ENCODE results near the gene GRIK2. TPM values are rescaled to one million over a fixed set of nuclear protein-coding genes. Genes with fewer than 3 reads are reported as not detected.

GRIK2 gene
- total and polyA plus RNA-seq, 5 donors from 2014 or later = not detected

- Mint-ChIP-seq H3K36me3 (no peaks in the 10 kb centered on the region), H3K4me1 (no peaks in the 10 kb centered on the region), H3K27ac (no peak overlapping the region), H3K27me3 (no peaks in the 10 kb centered on the region), H3K4me3 (no peak overlapping the region), H3K9me3 (peaks cover 0 to 2% (median 0%) of the 10 kb centered on the region in 7 donors)
- no peaks in the 10 kb centered on the region for H3K4me1 ChIP-seq (ENCODE audit: control insufficient read depth, insufficient read depth, low read length, poor library complexity, severe bottlenecking)
- no peak for ATAC-seq (ENCODE audit: low read depth in 2 of 2)
- no peaks in the 10 kb centered on the region for H3K9me3 ChIP-seq (ENCODE audit: control insufficient read depth in 2 of 2, low read length in 2 of 2)
- H3K27me3 ChIP-seq (ENCODE audit: control insufficient read depth, insufficient read depth, low read length) = no peaks in the 10 kb centered on the region
- H3K36me3 ChIP-seq (ENCODE audit: control insufficient read depth, insufficient read depth, low read length) = no peaks in the 10 kb centered on the region
- H3K27ac ChIP-seq (ENCODE audit: insufficient read depth, low read length, poor library complexity, severe bottlenecking) = no peak overlapping the region
- no peak overlapping the region for H3K4me3 ChIP-seq (ENCODE audit: low read depth, low read length)
- no peak for DNase-seq
Observed at GRCh38 chr6:101992286-101992685, 598.8 kb downstream of the GRIK2 start.

- Mint-ChIP-seq H3K27me3 (no peaks in the 10 kb centered on the region), H3K36me3 (no peaks in the 10 kb centered on the region), H3K4me1 (no peaks in the 10 kb centered on the region), H3K9me3 (peaks cover 0 to 2% (median 0%) of the 10 kb centered on the region in 7 donors), H3K4me3 (no peak overlapping the region), H3K27ac (no peak overlapping the region)
- DNase-seq (no peak), ATAC-seq (ENCODE audit: low read depth in 2 of 2) (no peak)
- Histone ChIP-seq H3K27ac (ENCODE audit: insufficient read depth, low read length, poor library complexity, severe bottlenecking) (no peak overlapping the region), H3K4me3 (ENCODE audit: low read depth, low read length) (no peak overlapping the region), H3K27me3 (ENCODE audit: control insufficient read depth, insufficient read depth, low read length) (no peaks in the 10 kb centered on the region), H3K36me3 (ENCODE audit: control insufficient read depth, insufficient read depth, low read length) (no peaks in the 10 kb centered on the region), H3K9me3 (ENCODE audit: control insufficient read depth in 2 of 2, low read length in 2 of 2) (no peaks in the 10 kb centered on the region), H3K4me1 (ENCODE audit: control insufficient read depth, insufficient read depth, low read length, poor library complexity, severe bottlenecking) (no peaks in the 10 kb centered on the region)
Observed at GRCh38 chr6:101994521-101994920, 601.0 kb downstream of the GRIK2 start.

- Histone ChIP-seq H3K27me3 (ENCODE audit: control insufficient read depth, insufficient read depth, low read length) (no peaks in the 10 kb centered on the region), H3K4me3 (ENCODE audit: low read depth, low read length) (no peak overlapping the region), H3K9me3 (ENCODE audit: control insufficient read depth in 2 of 2, low read length in 2 of 2) (peaks cover 0 to 7% of the 10 kb centered on the region in 2 experiments), H3K27ac (ENCODE audit: insufficient read depth, low read length, poor library complexity, severe bottlenecking) (no peak overlapping the region), H3K36me3 (ENCODE audit: control insufficient read depth, insufficient read depth, low read length) (no peaks in the 10 kb centered on the region), H3K4me1 (ENCODE audit: control insufficient read depth, insufficient read depth, low read length, poor library complexity, severe bottlenecking) (no peaks in the 10 kb centered on the region)
- H3K27ac Mint-ChIP-seq = no peak overlapping the region
- ATAC-seq (ENCODE audit: low read depth in 2 of 2) (no peak), DNase-seq (no peak)
- H3K4me3 Mint-ChIP-seq = no peak overlapping the region
- no peaks in the 10 kb centered on the region for H3K27me3 Mint-ChIP-seq
- H3K9me3 Mint-ChIP-seq = peaks cover 0 to 34% (median 8%) of the 10 kb centered on the region in 7 donors
- no peaks in the 10 kb centered on the region for H3K36me3 Mint-ChIP-seq
- no peaks in the 10 kb centered on the region for H3K4me1 Mint-ChIP-seq
Observed at GRCh38 chr6:102015431-102015830, 621.9 kb downstream of the GRIK2 start.

- no peak overlapping the region for H3K27ac ChIP-seq (ENCODE audit: insufficient read depth, low read length, poor library complexity, severe bottlenecking)
- H3K4me1 ChIP-seq (ENCODE audit: control insufficient read depth, insufficient read depth, low read length, poor library complexity, severe bottlenecking) = no peaks in the 10 kb centered on the region
- no peaks in the 10 kb centered on the region for H3K27me3 ChIP-seq (ENCODE audit: control insufficient read depth, insufficient read depth, low read length)
- ATAC-seq (ENCODE audit: low read depth in 2 of 2) = no peak
- Mint-ChIP-seq H3K9me3 (peaks cover 0 to 22% (median 4%) of the 10 kb centered on the region in 7 donors), H3K4me1 (no peaks in the 10 kb centered on the region), H3K4me3 (no peak overlapping the region), H3K36me3 (no peaks in the 10 kb centered on the region), H3K27me3 (no peaks in the 10 kb centered on the region), H3K27ac (no peak overlapping the region)
- no peak for DNase-seq
- no peaks in the 10 kb centered on the region for H3K36me3 ChIP-seq (ENCODE audit: control insufficient read depth, insufficient read depth, low read length)
- no peaks in the 10 kb centered on the region for H3K9me3 ChIP-seq (ENCODE audit: control insufficient read depth in 2 of 2, low read length in 2 of 2)
- H3K4me3 ChIP-seq (ENCODE audit: low read depth, low read length) = no peak overlapping the region
Observed at GRCh38 chr6:102022281-102022680, 628.8 kb downstream of the GRIK2 start.

- Mint-ChIP-seq H3K4me1 (no peaks in the 10 kb centered on the region), H3K9me3 (peaks cover 0 to 19% (median 3%) of the 10 kb centered on the region in 7 donors), H3K27ac (peak overlapping the region in 1 of 3 donors; percentile 48), H3K4me3 (no peak overlapping the region), H3K36me3 (no peaks in the 10 kb centered on the region), H3K27me3 (no peaks in the 10 kb centered on the region)
- DNase-seq (no peak), ATAC-seq (ENCODE audit: low read depth in 2 of 2) (no peak)
- Histone ChIP-seq H3K27ac (ENCODE audit: insufficient read depth, low read length, poor library complexity, severe bottlenecking) (no peak overlapping the region), H3K36me3 (ENCODE audit: control insufficient read depth, insufficient read depth, low read length) (no peaks in the 10 kb centered on the region), H3K4me3 (ENCODE audit: low read depth, low read length) (no peak overlapping the region), H3K4me1 (ENCODE audit: control insufficient read depth, insufficient read depth, low read length, poor library complexity, severe bottlenecking) (no peaks in the 10 kb centered on the region), H3K27me3 (ENCODE audit: control insufficient read depth, insufficient read depth, low read length) (no peaks in the 10 kb centered on the region), H3K9me3 (ENCODE audit: control insufficient read depth in 2 of 2, low read length in 2 of 2) (no peaks in the 10 kb centered on the region)
Observed at GRCh38 chr6:102022803-102023202, 629.3 kb downstream of the GRIK2 start.

- DNase-seq (no peak), ATAC-seq (ENCODE audit: low read depth in 2 of 2) (no peak)
- Histone ChIP-seq H3K4me1 (ENCODE audit: control insufficient read depth, insufficient read depth, low read length, poor library complexity, severe bottlenecking) (no peaks in the 10 kb centered on the region), H3K4me3 (ENCODE audit: low read depth, low read length) (no peak overlapping the region), H3K27ac (ENCODE audit: insufficient read depth, low read length, poor library complexity, severe bottlenecking) (no peak overlapping the region), H3K36me3 (ENCODE audit: control insufficient read depth, insufficient read depth, low read length) (no peaks in the 10 kb centered on the region), H3K9me3 (ENCODE audit: control insufficient read depth in 2 of 2, low read length in 2 of 2) (no peaks in the 10 kb centered on the region), H3K27me3 (ENCODE audit: control insufficient read depth, insufficient read depth, low read length) (no peaks in the 10 kb centered on the region)
- no peaks in the 10 kb centered on the region for H3K4me1 Mint-ChIP-seq
- no peaks in the 10 kb centered on the region for H3K27me3 Mint-ChIP-seq
- H3K27ac Mint-ChIP-seq = peak overlapping the region in 1 of 3 donors; percentile 83
- H3K9me3 Mint-ChIP-seq = peaks cover 0 to 12% (median 3%) of the 10 kb centered on the region in 7 donors
- no peaks in the 10 kb centered on the region for H3K36me3 Mint-ChIP-seq
- no peak overlapping the region for H3K4me3 Mint-ChIP-seq
Observed at GRCh38 chr6:102023977-102024657, 630.6 kb downstream of the GRIK2 start.

- no peak overlapping the region for H3K27ac ChIP-seq (ENCODE audit: insufficient read depth, low read length, poor library complexity, severe bottlenecking)
- H3K27me3 ChIP-seq (ENCODE audit: control insufficient read depth, insufficient read depth, low read length) = no peaks in the 10 kb centered on the region
- H3K4me1 ChIP-seq (ENCODE audit: control insufficient read depth, insufficient read depth, low read length, poor library complexity, severe bottlenecking) = no peaks in the 10 kb centered on the region
- no peaks in the 10 kb centered on the region for H3K36me3 ChIP-seq (ENCODE audit: control insufficient read depth, insufficient read depth, low read length)
- no peaks in the 10 kb centered on the region for H3K9me3 ChIP-seq (ENCODE audit: control insufficient read depth in 2 of 2, low read length in 2 of 2)
- Mint-ChIP-seq H3K36me3 (no peaks in the 10 kb centered on the region), H3K27ac (no peak overlapping the region), H3K27me3 (no peaks in the 10 kb centered on the region), H3K9me3 (peaks cover 0 to 13% (median 6%) of the 10 kb centered on the region in 7 donors), H3K4me3 (no peak overlapping the region), H3K4me1 (no peaks in the 10 kb centered on the region)
- H3K4me3 ChIP-seq (ENCODE audit: low read depth, low read length) = no peak overlapping the region
- DNase-seq = no peak
- no peak for ATAC-seq (ENCODE audit: low read depth in 2 of 2)
Observed at GRCh38 chr6:102026649-102027048, 633.1 kb downstream of the GRIK2 start.

- no peaks in the 10 kb centered on the region for H3K4me1 Mint-ChIP-seq
- no peak overlapping the region for H3K4me3 ChIP-seq (ENCODE audit: low read depth, low read length)
- H3K4me1 ChIP-seq (ENCODE audit: control insufficient read depth, insufficient read depth, low read length, poor library complexity, severe bottlenecking) = no peaks in the 10 kb centered on the region
- DNase-seq = no peak
- H3K4me3 Mint-ChIP-seq = no peak overlapping the region
- H3K36me3 Mint-ChIP-seq = no peaks in the 10 kb centered on the region
- no peak overlapping the region for H3K27ac ChIP-seq (ENCODE audit: insufficient read depth, low read length, poor library complexity, severe bottlenecking)
- H3K36me3 ChIP-seq (ENCODE audit: control insufficient read depth, insufficient read depth, low read length) = no peaks in the 10 kb centered on the region
- H3K27me3 Mint-ChIP-seq = no peaks in the 10 kb centered on the region
- H3K27ac Mint-ChIP-seq = no peak overlapping the region
- peaks cover 0 to 11% (median 3%) of the 10 kb centered on the region in 7 donors for H3K9me3 Mint-ChIP-seq
- H3K9me3 ChIP-seq (ENCODE audit: control insufficient read depth in 2 of 2, low read length in 2 of 2) = peaks cover 0 to 4% of the 10 kb centered on the region in 2 experiments
- ATAC-seq (ENCODE audit: low read depth in 2 of 2) = no peak
- H3K27me3 ChIP-seq (ENCODE audit: control insufficient read depth, insufficient read depth, low read length) = no peaks in the 10 kb centered on the region
Observed at GRCh38 chr6:102028176-102028575, 634.7 kb downstream of the GRIK2 start.

Measured in CD4-positive, CD25-positive, alpha-beta regulatory T cell (primary cell).